Esophagus squamous epithelium (tissue), 5 donors: ENCODE results near the gene ATXN1. TPM values are rescaled to one million over a fixed set of nuclear protein-coding genes. Genes with fewer than 3 reads are reported as not detected.

Experiments
- DNase-seq: peaks from one replicate; lab custom pipeline; 2025; lab: John Stamatoyannopoulos, UW
- H3K27ac ChIP-seq, 4 donors: fragments of 200-600 bp; sonication (generic); one replicate each; pipeline ENCODE4 v1.5.1; 2016 to 2019; ENCODE audit warnings: mild to moderate bottlenecking in 1 of 4
- H3K27me3 ChIP-seq, 4 donors: fragments of 200-600 bp; sonication (generic); 1 replicate in 3 of 4; 2 replicates in 1 of 4; pipeline versions ENCODE4 v1.5.1 to v1.6.0; 2017 to 2021; ENCODE audit warnings: antibody characterized with exemption in 1 of 4
- H3K36me3 ChIP-seq, 3 donors: fragments of 200-600 bp; sonication (generic); one replicate each; pipeline ENCODE4 v1.5.1; 2016 to 2019
- H3K4me1 ChIP-seq, 3 donors: fragments of 200-600 bp; sonication (generic); one replicate each; pipeline ENCODE4 v1.5.1; 2017 to 2019
- H3K4me3 ChIP-seq, 4 donors: fragments of 200-600 bp; sonication (generic); 1 replicate in 3 of 4; 2 replicates in 1 of 4; pipeline ENCODE4 v1.5.1; 2016 to 2019; ENCODE audit warnings: mild to moderate bottlenecking in 2 of 4, moderate library complexity in 1 of 4
- H3K9me3 ChIP-seq, 3 donors: fragments of 200-600 bp; sonication (generic); one replicate each; pipeline ENCODE4 v1.5.1; 2016 to 2019
- POLR2A ChIP-seq, 4 donors: fragments of 450-650 bp; IDR thresholded peaks; one replicate each; pipeline ENCODE4 v1.6.1; 2017; ENCODE audit warnings: antibody characterized with exemption in 4 of 4, mild to moderate bottlenecking in 4 of 4, moderate library complexity in 3 of 4
- WGBS, 2 donors: methylation state at CpG; one replicate each; pipeline ENCODE4 v1.1.5; 2018; 5-methylcytosine and 5-hydroxymethylcytosine counted together
- intact Hi-C: fragments of 100-400 bp; cut with DNase I; formaldehyde crosslinking; loops from one replicate; pipeline ENCODE4 v1.15.0; 2022
- total RNA-seq, 4 donors: library from RNA; depleted of rRNA; stranded (reverse); fragments of >200 nt; gene quantifications; one replicate each; pipeline ENCODE4 v1.1.0, GENCODE V29; 2016
- TF ChIP-seq, protein P1 (sequence below), 6 experiments: fragments of 450-650 bp in 4 of 6; fragments of 200-600 bp in 2 of 6; sonication (generic) in 2 of 6; IDR thresholded peaks; one replicate each; pipeline ENCODE4 v1.5.1; 2016 to 2019; ENCODE audit warnings: antibody characterized with exemption in 6 of 6, mild to moderate bottlenecking in 4 of 6, moderate library complexity in 4 of 6
- donor health status: DM: yes; HTN: yes; CAD: no.

The ATXN1 gene
- total RNA-seq, 4 donors from 2014 or later = 17.5 to 50.5 (median 28.5) TPM

DNA sequence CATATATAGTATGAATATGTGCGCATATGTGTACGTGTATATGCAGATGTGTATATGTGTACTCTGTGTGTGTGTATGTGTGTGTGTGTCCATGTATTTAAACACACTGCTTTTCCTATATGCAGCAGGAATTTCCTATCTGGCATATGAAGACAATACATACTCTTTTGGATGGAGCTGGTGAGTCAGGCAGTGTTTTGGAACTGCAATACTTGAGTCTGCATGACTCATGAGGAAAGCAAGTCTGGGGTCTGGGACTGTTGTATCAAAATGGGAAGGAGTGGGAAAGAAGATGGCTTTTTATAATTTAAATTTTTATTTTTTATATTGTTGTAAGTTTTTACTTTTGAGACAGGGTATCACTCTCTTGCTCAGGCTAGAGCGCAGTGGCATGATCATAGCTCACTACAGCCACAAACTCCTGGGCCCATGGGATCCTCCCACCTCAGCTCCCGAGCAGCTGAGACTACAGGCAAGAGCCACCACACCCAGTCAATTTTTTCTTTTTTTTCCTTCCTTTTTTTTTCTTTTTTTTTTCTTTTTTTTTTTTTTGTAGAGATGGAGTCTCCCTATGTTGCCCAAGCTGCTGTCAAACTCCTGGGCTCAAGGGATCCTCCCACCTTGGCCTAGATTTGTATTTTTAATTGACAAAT lies 72.2 kb downstream of the ATXN1 start:
- WGBS, 2 donors = 71 to 77% methylated on average over 4 of the region's 4 CpGs
- H3K27ac ChIP-seq = peak overlapping the region in 1 of 4 donors; percentile 41

DNA sequence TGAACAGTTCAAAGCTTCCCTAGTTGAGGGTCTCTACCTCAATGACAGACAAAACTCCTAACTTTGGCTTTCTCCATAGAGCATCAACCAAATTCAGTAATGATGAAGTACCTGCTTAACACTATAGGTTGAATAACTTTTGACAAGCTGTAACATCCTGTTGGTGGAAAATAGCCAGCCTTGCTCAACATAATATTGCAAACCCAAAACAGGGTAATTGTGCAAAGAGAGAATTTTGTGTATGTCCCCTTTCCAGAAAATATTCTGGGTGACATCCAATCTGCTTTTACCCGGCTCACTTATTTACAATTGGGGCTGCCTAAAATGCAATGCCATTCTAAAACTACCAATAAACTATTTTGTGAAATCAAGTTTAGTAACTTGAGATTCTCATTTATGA lies 72.8 kb downstream of the ATXN1 start:
- 74 to 94% methylated on average over 1 of the region's 1 CpG for WGBS, 2 donors
- H3K9me3 ChIP-seq = no peaks in the 10 kb centered on the region
- H3K27ac ChIP-seq = no peak overlapping the region
- DNase-seq = no peak
- H3K4me3 ChIP-seq = no peak overlapping the region
- peaks cover 22 to 68% (median 33%) of the 10 kb centered on the region in 3 donors for H3K4me1 ChIP-seq
- H3K36me3 ChIP-seq = no peaks in the 10 kb centered on the region
- intact Hi-C loops = no loop called here
- no peaks in the 10 kb centered on the region for H3K27me3 ChIP-seq
- TF ChIP-seq, protein P1, sequence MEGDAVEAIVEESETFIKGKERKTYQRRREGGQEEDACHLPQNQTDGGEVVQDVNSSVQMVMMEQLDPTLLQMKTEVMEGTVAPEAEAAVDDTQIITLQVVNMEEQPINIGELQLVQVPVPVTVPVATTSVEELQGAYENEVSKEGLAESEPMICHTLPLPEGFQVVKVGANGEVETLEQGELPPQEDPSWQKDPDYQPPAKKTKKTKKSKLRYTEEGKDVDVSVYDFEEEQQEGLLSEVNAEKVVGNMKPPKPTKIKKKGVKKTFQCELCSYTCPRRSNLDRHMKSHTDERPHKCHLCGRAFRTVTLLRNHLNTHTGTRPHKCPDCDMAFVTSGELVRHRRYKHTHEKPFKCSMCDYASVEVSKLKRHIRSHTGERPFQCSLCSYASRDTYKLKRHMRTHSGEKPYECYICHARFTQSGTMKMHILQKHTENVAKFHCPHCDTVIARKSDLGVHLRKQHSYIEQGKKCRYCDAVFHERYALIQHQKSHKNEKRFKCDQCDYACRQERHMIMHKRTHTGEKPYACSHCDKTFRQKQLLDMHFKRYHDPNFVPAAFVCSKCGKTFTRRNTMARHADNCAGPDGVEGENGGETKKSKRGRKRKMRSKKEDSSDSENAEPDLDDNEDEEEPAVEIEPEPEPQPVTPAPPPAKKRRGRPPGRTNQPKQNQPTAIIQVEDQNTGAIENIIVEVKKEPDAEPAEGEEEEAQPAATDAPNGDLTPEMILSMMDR (IDR thresholded peaks at IDR 0.05) = no peak
- no peak for TF ChIP-seq POLR2A (IDR thresholded peaks at IDR 0.05)

More for the DNA sequence above, 72.2 kb downstream of the ATXN1 start:
- no peaks in the 10 kb centered on the region for H3K27me3 ChIP-seq
- no peak for DNase-seq
- H3K4me1 ChIP-seq = peaks cover 21 to 61% (median 26%) of the 10 kb centered on the region in 3 donors
- H3K4me3 ChIP-seq = no peak overlapping the region
- intact Hi-C loops = no loop called here
- TF ChIP-seq, protein P1 (IDR thresholded peaks at IDR 0.05) = no peak
- no peak for TF ChIP-seq POLR2A (IDR thresholded peaks at IDR 0.05)
- H3K36me3 ChIP-seq = no peaks in the 10 kb centered on the region
- no peaks in the 10 kb centered on the region for H3K9me3 ChIP-seq

DNA sequence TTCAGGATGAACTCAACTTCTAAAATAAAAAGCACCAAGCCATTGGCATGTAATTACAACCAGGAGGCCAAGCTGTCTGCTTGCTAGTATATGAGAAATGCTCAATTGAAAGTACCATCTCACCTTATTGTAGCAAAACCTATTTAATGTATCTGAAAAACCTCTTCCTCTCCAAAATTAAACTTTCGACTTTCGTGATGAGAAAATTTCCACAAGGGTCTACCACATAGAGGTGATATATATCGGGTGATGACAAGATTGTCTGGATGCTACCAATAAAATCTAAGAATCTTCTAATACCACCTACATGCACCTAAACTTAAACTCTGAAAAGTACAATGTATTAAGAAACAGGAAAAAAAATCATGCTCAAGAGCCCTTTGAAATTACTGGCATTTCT lies 74.2 kb downstream of the ATXN1 start:
- no peaks in the 10 kb centered on the region for H3K36me3 ChIP-seq
- H3K9me3 ChIP-seq = no peaks in the 10 kb centered on the region
- H3K27ac ChIP-seq = no peak overlapping the region
- TF ChIP-seq POLR2A (IDR thresholded peaks at IDR 0.05) = no peak
- TF ChIP-seq, protein P1 (IDR thresholded peaks at IDR 0.05) = no peak
- H3K4me3 ChIP-seq = no peak overlapping the region
- H3K4me1 ChIP-seq = peaks cover 22 to 81% (median 42%) of the 10 kb centered on the region in 3 donors
- H3K27me3 ChIP-seq = no peaks in the 10 kb centered on the region
- 86 to 90% methylated on average over 3 of the region's 3 CpGs for WGBS, 2 donors
- intact Hi-C loops = no loop called here
- DNase-seq = no peak

DNA sequence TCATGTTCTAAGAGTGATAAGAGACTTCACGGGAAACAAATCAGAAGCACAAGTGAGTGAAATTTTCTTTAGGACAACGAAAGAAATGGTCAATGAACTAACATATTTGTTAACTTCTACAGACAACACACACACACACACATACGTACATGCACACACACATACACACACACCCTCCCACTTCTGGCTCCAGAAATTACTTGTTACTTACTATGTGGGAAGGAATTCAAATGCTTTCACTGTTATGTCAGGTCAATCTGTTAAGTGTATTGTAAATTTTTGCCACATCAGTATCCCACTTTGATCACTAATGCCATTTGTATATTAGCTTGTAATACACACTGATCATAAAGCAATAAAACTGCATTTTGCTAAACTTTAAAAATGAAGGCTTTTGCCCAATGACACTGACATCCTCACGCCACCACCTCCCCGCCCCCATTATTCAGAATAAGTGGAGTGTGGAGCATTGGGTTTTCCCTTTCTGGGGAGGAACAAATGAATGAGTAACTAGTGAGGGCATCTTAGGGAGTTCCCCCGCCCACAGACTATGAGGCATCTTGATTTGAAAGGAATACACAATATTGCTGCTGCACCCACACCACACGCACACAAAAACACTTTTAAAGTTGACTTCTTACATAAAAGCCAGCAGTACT lies 76.2 kb downstream of the ATXN1 start:
- WGBS, 2 donors = 45 to 58% methylated on average over 7 of the region's 7 CpGs
- no peak for DNase-seq
- Histone ChIP-seq H3K27me3 (no peaks in the 10 kb centered on the region), H3K4me1 (peaks cover 24 to 81% (median 47%) of the 10 kb centered on the region in 3 donors), H3K9me3 (no peaks in the 10 kb centered on the region), H3K27ac (peak overlapping the region in 3 of 4 donors; percentile 68 to 84 (median 76)), H3K36me3 (no peaks in the 10 kb centered on the region), H3K4me3 (no peak overlapping the region)
- TF ChIP-seq POLR2A (IDR thresholded peaks at IDR 0.05) = no peak
- intact Hi-C loops = no loop called here

- no peak for DNase-seq
- no peaks in the 10 kb centered on the region for H3K36me3 ChIP-seq
- H3K4me1 ChIP-seq = peaks cover 24 to 74% (median 45%) of the 10 kb centered on the region in 3 donors
- intact Hi-C loops = no loop called here
- peak overlapping the region; percentile 68 to 84 (median 79) for H3K27ac ChIP-seq
- H3K27me3 ChIP-seq = no peaks in the 10 kb centered on the region
- H3K9me3 ChIP-seq = no peaks in the 10 kb centered on the region
- no peak overlapping the region for H3K4me3 ChIP-seq
- TF ChIP-seq, protein P1 (IDR thresholded peaks at IDR 0.05) = no peak
- no peak for TF ChIP-seq POLR2A (IDR thresholded peaks at IDR 0.05)
- WGBS, 2 donors = 41 to 44% methylated on average over 5 of the region's 5 CpGs
These were observed 77.0 kb downstream of the ATXN1 start for GRCh38 chr6:16684195-16684689.
